Measurements from ENCODE around the gene CFAP20DC.

DNA sequence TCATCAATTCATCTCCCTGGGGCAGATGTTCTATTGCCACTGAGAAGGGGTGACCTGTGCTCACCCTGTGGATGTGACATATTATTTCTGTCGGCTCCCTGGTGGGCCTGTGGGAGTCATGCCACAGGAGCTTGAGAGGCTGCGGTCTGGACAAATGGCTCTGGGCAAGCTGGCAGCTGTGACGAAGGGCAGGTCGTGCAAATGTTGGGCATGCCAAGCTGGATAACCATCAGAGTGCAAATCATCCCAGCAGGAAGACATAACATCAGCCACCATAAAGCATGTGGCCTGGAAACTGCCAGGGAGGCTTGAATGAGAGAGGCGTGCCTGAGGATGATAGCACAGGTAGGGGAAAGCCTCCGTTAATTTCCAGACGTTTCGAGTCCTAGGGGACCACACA, 338.0 kb downstream of the CFAP20DC start:
- TF ChIP-seq, protein P1, sequence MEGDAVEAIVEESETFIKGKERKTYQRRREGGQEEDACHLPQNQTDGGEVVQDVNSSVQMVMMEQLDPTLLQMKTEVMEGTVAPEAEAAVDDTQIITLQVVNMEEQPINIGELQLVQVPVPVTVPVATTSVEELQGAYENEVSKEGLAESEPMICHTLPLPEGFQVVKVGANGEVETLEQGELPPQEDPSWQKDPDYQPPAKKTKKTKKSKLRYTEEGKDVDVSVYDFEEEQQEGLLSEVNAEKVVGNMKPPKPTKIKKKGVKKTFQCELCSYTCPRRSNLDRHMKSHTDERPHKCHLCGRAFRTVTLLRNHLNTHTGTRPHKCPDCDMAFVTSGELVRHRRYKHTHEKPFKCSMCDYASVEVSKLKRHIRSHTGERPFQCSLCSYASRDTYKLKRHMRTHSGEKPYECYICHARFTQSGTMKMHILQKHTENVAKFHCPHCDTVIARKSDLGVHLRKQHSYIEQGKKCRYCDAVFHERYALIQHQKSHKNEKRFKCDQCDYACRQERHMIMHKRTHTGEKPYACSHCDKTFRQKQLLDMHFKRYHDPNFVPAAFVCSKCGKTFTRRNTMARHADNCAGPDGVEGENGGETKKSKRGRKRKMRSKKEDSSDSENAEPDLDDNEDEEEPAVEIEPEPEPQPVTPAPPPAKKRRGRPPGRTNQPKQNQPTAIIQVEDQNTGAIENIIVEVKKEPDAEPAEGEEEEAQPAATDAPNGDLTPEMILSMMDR (IDR thresholded peaks at IDR 0.05; ENCODE audit: low read length), result no peak
- no peak for TF ChIP-seq EZH2phosphoT487 (IDR thresholded peaks at IDR 0.05; ENCODE audit: low read length)
- no peak for TF ChIP-seq EZH2 (optimal IDR thresholded peaks at IDR 0.05; ENCODE audit: low read depth, low read length)
